Osteoblast (primary cell): ENCODE data around the gene PTGDS. TPM values are rescaled to one million over a fixed set of nuclear protein-coding genes. Genes with fewer than 3 reads are reported as not detected.

Experiments
- DNase-seq: peaks from one replicate; pipeline ENCODE4 v3.0.0; 2011; ENCODE audit warnings: low spot score, mixed read lengths; ENCODE audit not compliant: insufficient read length; ENCODE audit errors: missing footprints
- H2AFZ ChIP-seq: 2 replicates; pipeline ENCODE4 v1.6.0; 2011; ENCODE audit warnings: mild to moderate bottlenecking, low read length
- H3K27ac ChIP-seq: 2 replicates; pipeline ENCODE4 v1.5.1; 2011; ENCODE audit warnings: mild to moderate bottlenecking, low read depth, low read length, moderate library complexity
- H3K27me3 ChIP-seq: 2 replicates; pipeline ENCODE4 v1.6.0; 2012; ENCODE audit warnings: mild to moderate bottlenecking, control low read depth, inconsistent platforms, low read length, moderate library complexity; ENCODE audit not compliant: insufficient read depth
- H3K36me3 ChIP-seq: 2 replicates; pipeline ENCODE4 v1.5.1; 2011; ENCODE audit warnings: mild to moderate bottlenecking, low read length, control low read depth, moderate library complexity; ENCODE audit not compliant: insufficient read depth
- H3K4me1 ChIP-seq: 2 replicates; pipeline ENCODE4 v1.5.1; 2011; ENCODE audit warnings: mild to moderate bottlenecking, low read length, control low read depth, moderate library complexity; ENCODE audit not compliant: insufficient read depth
- H3K4me2 ChIP-seq: 2 replicates; pipeline ENCODE4 v1.6.0; 2011; ENCODE audit warnings: mild to moderate bottlenecking, low read length; ENCODE audit not compliant: insufficient read depth
- H3K4me3 ChIP-seq: fragments of 200-600 bp; sonication (generic); 3 replicates; pipeline ENCODE4 v1.5.1; 2012; ENCODE audit warnings: mild to moderate bottlenecking, low read length, inconsistent platforms; ENCODE audit not compliant: insufficient read depth
- H3K79me2 ChIP-seq: 2 replicates; pipeline ENCODE4 v1.6.0; 2012; ENCODE audit warnings: mild to moderate bottlenecking, low read length, control low read depth, inconsistent platforms; ENCODE audit not compliant: insufficient read depth
- H3K9me3 ChIP-seq: 2 replicates; pipeline ENCODE4 v1.5.1; 2011; ENCODE audit warnings: low read depth, low read length, control low read depth
- H4K20me1 ChIP-seq: 2 replicates; pipeline ENCODE4 v1.6.0; 2012; ENCODE audit warnings: mild to moderate bottlenecking, low read length, control low read depth; ENCODE audit not compliant: insufficient read depth
- total RNA-seq: library from RNA; depleted of rRNA; stranded (reverse); fragments of >200 nt; gene quantifications from 2 replicates; pipeline ENCODE4 v1.2.3, GENCODE V29; 2012
- TF ChIP-seq, protein P1 (sequence below): IDR thresholded peaks from 2 replicates; pipeline ENCODE4 v1.5.1; 2011; ENCODE audit warnings: mild to moderate bottlenecking, low read depth, low read length, moderate library complexity; ENCODE audit errors: extremely low read depth

Gene PTGDS
- total RNA-seq, 1 donor = 57.9 TPM

DNA sequence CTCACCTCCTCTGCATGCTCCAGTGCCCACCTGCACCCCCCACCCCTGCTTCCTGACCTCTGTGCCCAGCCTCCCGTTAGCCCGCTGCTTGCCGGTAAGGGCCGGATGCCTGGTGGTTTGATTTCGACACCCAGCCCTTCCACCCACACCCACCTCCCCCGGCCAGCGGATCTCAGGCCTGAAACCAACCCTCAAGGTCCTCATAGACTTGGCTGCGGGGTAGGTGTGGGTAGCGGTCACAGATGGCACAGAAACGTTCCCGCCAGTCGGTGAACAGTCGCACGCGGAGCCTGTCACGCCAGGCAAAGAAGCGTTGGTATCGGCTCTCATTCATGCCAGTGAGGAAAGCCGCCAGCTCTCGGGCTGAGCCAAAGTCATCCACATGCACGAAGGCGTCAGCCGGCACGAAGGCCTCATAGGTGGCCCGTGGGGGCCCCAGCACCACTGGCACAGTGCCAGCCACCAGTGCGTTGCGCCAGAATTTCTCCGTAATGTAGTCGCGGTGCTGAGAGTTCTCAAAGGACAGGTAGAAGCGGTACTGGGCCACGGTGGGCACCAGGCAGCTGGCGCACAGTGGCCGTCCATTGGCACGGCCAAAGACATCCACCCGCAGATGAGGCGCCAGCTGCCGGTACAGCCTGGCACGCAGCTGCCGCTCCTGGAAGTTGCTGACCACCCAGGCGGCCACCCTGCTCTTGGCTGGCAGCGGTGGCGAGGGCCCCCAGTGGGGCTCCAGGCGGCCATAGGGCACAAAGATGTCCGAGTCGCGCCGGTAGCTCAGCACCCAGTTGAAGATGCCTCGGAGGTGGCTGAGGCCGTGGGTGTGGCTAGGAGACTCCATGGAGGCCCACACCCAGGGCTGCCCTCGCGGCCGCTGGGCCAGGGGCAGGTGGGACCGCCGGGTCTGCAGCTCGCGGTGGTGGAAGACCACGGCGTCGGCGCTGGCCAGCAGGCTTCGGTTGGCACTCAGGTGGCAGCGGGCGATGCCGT is 53.5 kb downstream of the PTGDS start:
- Histone ChIP-seq H4K20me1 (peaks cover 8% of the 10 kb centered on the region), H2AFZ (no peak overlapping the region), H3K4me2 (no peak overlapping the region), H3K9me3 (no peaks in the 10 kb centered on the region), H3K79me2 (no peaks in the 10 kb centered on the region), H3K4me1 (peaks cover 15% of the 10 kb centered on the region), H3K27ac (no peak overlapping the region), H3K4me3 (no peak overlapping the region), H3K27me3 (no peaks in the 10 kb centered on the region), H3K36me3 (no peaks in the 10 kb centered on the region)
- no peak for DNase-seq
- TF ChIP-seq, protein P1, sequence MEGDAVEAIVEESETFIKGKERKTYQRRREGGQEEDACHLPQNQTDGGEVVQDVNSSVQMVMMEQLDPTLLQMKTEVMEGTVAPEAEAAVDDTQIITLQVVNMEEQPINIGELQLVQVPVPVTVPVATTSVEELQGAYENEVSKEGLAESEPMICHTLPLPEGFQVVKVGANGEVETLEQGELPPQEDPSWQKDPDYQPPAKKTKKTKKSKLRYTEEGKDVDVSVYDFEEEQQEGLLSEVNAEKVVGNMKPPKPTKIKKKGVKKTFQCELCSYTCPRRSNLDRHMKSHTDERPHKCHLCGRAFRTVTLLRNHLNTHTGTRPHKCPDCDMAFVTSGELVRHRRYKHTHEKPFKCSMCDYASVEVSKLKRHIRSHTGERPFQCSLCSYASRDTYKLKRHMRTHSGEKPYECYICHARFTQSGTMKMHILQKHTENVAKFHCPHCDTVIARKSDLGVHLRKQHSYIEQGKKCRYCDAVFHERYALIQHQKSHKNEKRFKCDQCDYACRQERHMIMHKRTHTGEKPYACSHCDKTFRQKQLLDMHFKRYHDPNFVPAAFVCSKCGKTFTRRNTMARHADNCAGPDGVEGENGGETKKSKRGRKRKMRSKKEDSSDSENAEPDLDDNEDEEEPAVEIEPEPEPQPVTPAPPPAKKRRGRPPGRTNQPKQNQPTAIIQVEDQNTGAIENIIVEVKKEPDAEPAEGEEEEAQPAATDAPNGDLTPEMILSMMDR = no peak

Other genes starting within 250 kb of the PTGDS start
- gene LCN10, start 234.6 kb upstream of the PTGDS start, total RNA-seq = not detected in 2 replicates
- gene LCN6, start 229.0 kb upstream of the PTGDS start, total RNA-seq = not detected in 2 replicates
- gene LCN8, start 219.3 kb upstream of the PTGDS start, total RNA-seq = not detected in 2 replicates
- not detected in 2 replicates for gene LCN15, start 213.0 kb upstream of the PTGDS start, total RNA-seq
- 31.8 and 39.8 TPM in 2 replicates for gene TMEM141, start 186.2 kb upstream of the PTGDS start, total RNA-seq
- under 0.01 TPM in 1 of 2 replicates, not detected in the other for gene CCDC183, start 181.2 kb upstream of the PTGDS start, total RNA-seq
- gene RABL6, start 169.6 kb upstream of the PTGDS start, total RNA-seq = 64.2 and 64.8 TPM in 2 replicates
- 0.88 and 1.1 TPM in 2 replicates for gene AJM1, start 135.0 kb upstream of the PTGDS start, total RNA-seq
- 54.2 and 59.0 TPM in 2 replicates for gene PHPT1, start 128.1 kb upstream of the PTGDS start, total RNA-seq
- 0.88 and 1.4 TPM in 2 replicates for gene MAMDC4, start 125.2 kb upstream of the PTGDS start, total RNA-seq
- gene EDF1, start 111.2 kb upstream of the PTGDS start, total RNA-seq = 126 and 173 TPM in 2 replicates
- 6.2 and 6.8 TPM in 2 replicates for gene TRAF2, start 91.0 kb upstream of the PTGDS start, total RNA-seq
- 143 and 157 TPM in 2 replicates for gene FBXW5, start 32.8 kb upstream of the PTGDS start, total RNA-seq
- 1.2 TPM in 1 of 2 replicates, not detected in the other for gene C8G, start 32.3 kb upstream of the PTGDS start, total RNA-seq
- not detected in 2 replicates for gene LCN12, start 25.2 kb upstream of the PTGDS start, total RNA-seq
- 4.4 and 5.4 TPM in 2 replicates for gene LCNL1, start 5.5 kb downstream of the PTGDS start, total RNA-seq
- gene PAXX, start 14.9 kb downstream of the PTGDS start, total RNA-seq = 13.3 and 16.6 TPM in 2 replicates
- gene CLIC3, start 19.1 kb downstream of the PTGDS start, total RNA-seq = 1.5 and 2.5 TPM in 2 replicates
- 19.4 and 20.3 TPM in 2 replicates for gene ABCA2, start 50.7 kb downstream of the PTGDS start, total RNA-seq
- gene FUT7, start 54.6 kb downstream of the PTGDS start, total RNA-seq = not detected in 2 replicates
- 10.0 and 10.1 TPM in 2 replicates for gene NPDC1, start 68.7 kb downstream of the PTGDS start, total RNA-seq
- not detected in 2 replicates for gene ENTPD2, start 76.6 kb downstream of the PTGDS start, total RNA-seq
- 0.88 and 1.1 TPM in 2 replicates for gene SAPCD2, start 93.1 kb downstream of the PTGDS start, total RNA-seq
- 35.9 and 36.9 TPM in 2 replicates for gene UAP1L1, start 100.0 kb downstream of the PTGDS start, total RNA-seq
- 94.1 and 103 TPM in 2 replicates for gene MAN1B1, start 109.5 kb downstream of the PTGDS start, total RNA-seq
- gene DPP7, start 137.2 kb downstream of the PTGDS start, total RNA-seq = 66.6 and 74.6 TPM in 2 replicates
- gene GRIN1, start 161.7 kb downstream of the PTGDS start, total RNA-seq = not detected in 2 replicates
- gene LRRC26, start 192.5 kb downstream of the PTGDS start, total RNA-seq = not detected in 2 replicates
- gene TMEM210, start 194.6 kb downstream of the PTGDS start, total RNA-seq = not detected in 2 replicates
- 26.2 and 32.9 TPM in 2 replicates for gene ANAPC2, start 211.1 kb downstream of the PTGDS start, total RNA-seq
- 52.5 and 59.7 TPM in 2 replicates for gene SSNA1, start 211.2 kb downstream of the PTGDS start, total RNA-seq
- 9.7 and 10.5 TPM in 2 replicates for gene TPRN, start 223.2 kb downstream of the PTGDS start, total RNA-seq
- 35.4 and 36.9 TPM in 2 replicates for gene TMEM203, start 228.1 kb downstream of the PTGDS start, total RNA-seq
- gene NDOR1, start 228.2 kb downstream of the PTGDS start, total RNA-seq = 5.0 and 6.2 TPM in 2 replicates
- gene RNF208, start 244.7 kb downstream of the PTGDS start, total RNA-seq = 0.29 TPM in 1 of 2 replicates, not detected in the other
- gene CYSRT1, start 247.7 kb downstream of the PTGDS start, total RNA-seq = 1.1 and 1.5 TPM in 2 replicates
- gene RNF224, start 250.0 kb downstream of the PTGDS start, total RNA-seq = under 0.01 TPM in 1 of 2 replicates, not detected in the other